Right renal pelvis (tissue), 4 donors: ENCODE data around the gene MACROD2. TPM values are rescaled to one million over a fixed set of nuclear protein-coding genes. Genes with fewer than 3 reads are reported as not detected.

Source experiments
- polyA plus RNA-seq, 4 donors: library from polyadenylated mRNA; unstranded; fragments of 120-200 nt; gene quantifications; one replicate each; pipeline ENCODE4 v1.2.1, GENCODE V29; 2013; ENCODE audit not compliant: insufficient read length in 4 of 4

MACROD2 gene
- polyA plus RNA-seq, 4 donors: 12.4 to 14.4 (median 13.6) TPM

Other genes with a start within 250 kb of the MACROD2 start
- 10 to 100 TPM; 22.4 to 30.5 (median 27.7) TPM for gene ESF1, start 210.6 kb upstream of the MACROD2 start, polyA plus RNA-seq
- gene NDUFAF5, start 210.5 kb upstream of the MACROD2 start, polyA plus RNA-seq: 10 to 100 TPM; 25.8 to 33.4 (median 29.1) TPM
- gene SEL1L2, start 4.9 kb upstream of the MACROD2 start, polyA plus RNA-seq: under 1 TPM in 1 of 4 donors, not detected in 3; 0.09 TPM